Sigmoid colon (tissue), 7 donors: ENCODE results near the gene CD300C. TPM values are rescaled to one million over a fixed set of nuclear protein-coding genes. Genes with fewer than 3 reads are reported as not detected.
"Not testable (repeated sequence)": the region's sequence is repeated elsewhere in the genome, so short reads cannot be mapped to it uniquely, and the experiment has no call there.

Experiments
- DNase-seq: peaks from one replicate; pipeline ENCODE4 v3.0.0-alpha.2; 2019
- H3K27ac ChIP-seq, 4 donors: fragments of 200-600 bp; sonication (generic); one replicate each; pipeline ENCODE4 v1.5.1; 2016 to 2019; ENCODE audit warnings: mild to moderate bottlenecking in 1 of 4
- H3K27me3 ChIP-seq, 3 donors: fragments of 200-600 bp; sonication (generic); one replicate each; pipeline ENCODE4 v1.5.1; 2019; ENCODE audit warnings: mild to moderate bottlenecking in 1 of 3
- H3K36me3 ChIP-seq, 4 donors: fragments of 200-600 bp; sonication (generic); one replicate each; pipeline ENCODE4 v1.5.1; 2016 to 2019
- H3K4me1 ChIP-seq, 4 donors: fragments of 200-600 bp; sonication (generic); one replicate each; pipeline ENCODE4 v1.5.1; 2017 to 2019
- H3K4me3 ChIP-seq, 4 donors: fragments of 200-600 bp; sonication (generic); one replicate each; pipeline ENCODE4 v1.5.1; 2017 to 2019; ENCODE audit warnings: mild to moderate bottlenecking in 2 of 4, moderate library complexity in 1 of 4
- H3K9me3 ChIP-seq, 4 donors: fragments of 200-600 bp in 3 of 4; sonication (generic) in 3 of 4; one replicate each; pipeline versions ENCODE4 v1.5.1 to v1.6.1; 2013 to 2019
- CTCF ChIP-seq, 4 experiments: fragments of 450-650 bp in 3 of 4; fragments of 200-600 bp in 1 of 4; IDR thresholded peaks; one replicate each; pipeline ENCODE4 v1.5.1; 2016 to 2019; ENCODE audit warnings: antibody characterized with exemption in 4 of 4, mild to moderate bottlenecking in 3 of 4, moderate library complexity in 2 of 4
- EP300 ChIP-seq, 4 donors: sonication (generic); formaldehyde crosslinking; IDR thresholded peaks; one replicate each; pipeline ENCODE4 v1.6.1; 2017; ENCODE audit warnings: antibody characterized with exemption in 4 of 4
- POLR2A ChIP-seq, 2 donors: fragments of 450-650 bp; IDR thresholded peaks; one replicate each; pipeline ENCODE4 v1.6.1; 2016; ENCODE audit warnings: antibody characterized with exemption in 2 of 2, mild to moderate bottlenecking in 2 of 2, moderate library complexity in 2 of 2
- POLR2AphosphoS5 ChIP-seq, 4 donors: sonication (generic); formaldehyde crosslinking; IDR thresholded peaks; one replicate each; pipeline ENCODE4 v1.6.1; 2017; ENCODE audit warnings: antibody characterized with exemption in 4 of 4
- WGBS, 2 donors: extraction: QIAGEN DNeasy Blood & Tissue Kit; methylation state at CpG; one replicate each; pipeline ENCODE4 v1.1.7; 2013; 5-methylcytosine and 5-hydroxymethylcytosine counted together
- intact Hi-C: fragments of 100-400 bp; cut with DNase I; formaldehyde crosslinking; loops from one replicate; pipeline ENCODE4 v1.15.1; 2023
- polyA plus RNA-seq, 3 donors: library from polyadenylated mRNA; stranded (reverse); fragments of 200-250 nt; gene quantifications; one replicate each; pipeline ENCODE4 v1.2.3, GENCODE V29; 2013
- total RNA-seq, 4 donors: library from RNA; depleted of rRNA; stranded (reverse); fragments of >200 nt; gene quantifications; one replicate each; pipeline ENCODE4 v1.1.0, GENCODE V29; 2016
- donor health status: healthy with polysubstance abuse.
- donor health status: Bipolar disorder and iron deficiency.
- donor health status: healthy.

Gene CD300C
- total and polyA plus RNA-seq, 7 donors: 0.36 to 3.3 (median 1.1) TPM; not detected in 2

DNA sequence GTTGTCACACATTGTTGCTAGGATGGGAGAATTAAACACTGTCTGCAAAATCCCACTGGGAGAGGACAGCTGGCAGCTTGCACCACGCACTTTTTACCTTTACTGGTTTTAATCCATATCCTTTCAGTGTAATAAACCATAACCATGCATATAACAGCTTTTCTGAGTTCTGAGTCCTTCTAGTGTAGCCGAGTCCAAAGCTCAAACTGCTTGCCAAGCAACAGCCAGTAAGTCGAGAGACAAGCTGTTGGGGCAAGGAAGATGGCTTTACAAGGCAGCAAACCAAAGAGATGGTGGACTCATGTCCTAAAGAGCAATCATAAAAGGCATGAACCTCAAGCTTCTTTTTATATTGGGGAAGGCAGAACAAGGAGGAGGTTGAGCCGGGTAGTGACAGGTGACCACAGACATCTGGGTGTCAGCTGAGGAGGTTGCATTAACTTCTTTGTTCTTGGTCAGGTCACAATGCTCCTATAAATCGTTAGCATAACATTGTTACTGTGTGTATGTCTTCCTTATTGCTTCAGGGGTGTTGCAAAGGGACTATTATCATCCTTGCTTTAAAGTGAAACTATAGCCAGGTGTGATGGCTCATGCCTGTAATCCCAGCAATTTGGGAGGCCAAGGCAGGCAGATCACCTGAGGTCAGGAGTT lies 28.7 kb upstream of the CD300C start:
- Histone ChIP-seq H3K9me3 (no peaks in the 10 kb centered on the region), H3K27me3 (peaks cover 0 to 3% (median 0%) of the 10 kb centered on the region in 3 donors), H3K4me3 (no peak overlapping the region), H3K36me3 (no peaks in the 10 kb centered on the region), H3K27ac (no peak overlapping the region), H3K4me1 (no peaks in the 10 kb centered on the region)
- intact Hi-C loops: no loop called here
- TF ChIP-seq POLR2A (IDR thresholded peaks at IDR 0.05) (no peak), CTCF (IDR thresholded peaks at IDR 0.05) (no peak), POLR2AphosphoS5 (IDR thresholded peaks at IDR 0.05) (no peak), EP300 (IDR thresholded peaks at IDR 0.05) (no peak)
- 11 to 59% methylated on average over 5 of the region's 5 CpGs for WGBS, 2 donors
- no peak for DNase-seq

GRCh38 chr17:74573635-74574034 lies 27.7 kb upstream of the CD300C start:
- H3K4me1 ChIP-seq, H3K36me3 ChIP-seq, intact Hi-C loops, H3K4me3 ChIP-seq, H3K27me3 ChIP-seq, H3K9me3 ChIP-seq, H3K27ac ChIP-seq, DNase-seq: not testable (repeated sequence)

DNA sequence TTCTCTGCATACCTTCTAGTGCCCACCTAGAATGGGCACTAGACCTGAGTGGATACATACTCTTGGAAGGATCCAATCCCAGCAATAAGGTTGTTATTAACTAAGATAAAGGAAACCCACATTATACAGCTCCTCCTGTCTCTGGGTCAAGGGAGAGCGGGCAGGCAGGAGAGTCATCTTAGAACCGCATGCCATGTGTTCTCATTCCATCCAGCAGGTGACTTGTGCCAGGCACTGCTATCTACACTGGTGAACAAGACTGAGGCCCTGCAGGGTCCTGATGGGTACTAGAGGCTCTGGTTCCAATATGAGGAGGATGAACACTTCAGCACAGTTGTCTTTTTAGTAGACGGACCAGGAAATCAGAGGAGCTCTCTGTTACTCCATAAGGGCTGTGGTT lies 27.3 kb upstream of the CD300C start:
- 88 to 92% methylated on average over 3 of the region's 3 CpGs for WGBS, 2 donors
- Histone ChIP-seq H3K27me3 (no peaks in the 10 kb centered on the region), H3K36me3 (no peaks in the 10 kb centered on the region), H3K4me3 (no peak overlapping the region), H3K4me1 (no peaks in the 10 kb centered on the region), H3K9me3 (no peaks in the 10 kb centered on the region), H3K27ac (no peak overlapping the region)
- TF ChIP-seq POLR2AphosphoS5 (IDR thresholded peaks at IDR 0.05): no peak
- no peak for DNase-seq
- intact Hi-C loops: no loop called here

- Histone ChIP-seq H3K4me3 (no peak overlapping the region), H3K36me3 (no peaks in the 10 kb centered on the region), H3K9me3 (no peaks in the 10 kb centered on the region), H3K4me1 (no peaks in the 10 kb centered on the region), H3K27ac (no peak overlapping the region), H3K27me3 (no peaks in the 10 kb centered on the region)
- WGBS, 2 donors: 83 to 87% methylated on average over 4 of the region's 4 CpGs
- TF ChIP-seq CTCF (IDR thresholded peaks at IDR 0.05) (no peak), EP300 (IDR thresholded peaks at IDR 0.05) (no peak), POLR2A (IDR thresholded peaks at IDR 0.05) (no peak), POLR2AphosphoS5 (IDR thresholded peaks at IDR 0.05) (no peak)
- DNase-seq: no peak
- intact Hi-C loops: no loop called here
Observed at GRCh38 chr17:74571621-74572270, 25.8 kb upstream of the CD300C start.

DNA sequence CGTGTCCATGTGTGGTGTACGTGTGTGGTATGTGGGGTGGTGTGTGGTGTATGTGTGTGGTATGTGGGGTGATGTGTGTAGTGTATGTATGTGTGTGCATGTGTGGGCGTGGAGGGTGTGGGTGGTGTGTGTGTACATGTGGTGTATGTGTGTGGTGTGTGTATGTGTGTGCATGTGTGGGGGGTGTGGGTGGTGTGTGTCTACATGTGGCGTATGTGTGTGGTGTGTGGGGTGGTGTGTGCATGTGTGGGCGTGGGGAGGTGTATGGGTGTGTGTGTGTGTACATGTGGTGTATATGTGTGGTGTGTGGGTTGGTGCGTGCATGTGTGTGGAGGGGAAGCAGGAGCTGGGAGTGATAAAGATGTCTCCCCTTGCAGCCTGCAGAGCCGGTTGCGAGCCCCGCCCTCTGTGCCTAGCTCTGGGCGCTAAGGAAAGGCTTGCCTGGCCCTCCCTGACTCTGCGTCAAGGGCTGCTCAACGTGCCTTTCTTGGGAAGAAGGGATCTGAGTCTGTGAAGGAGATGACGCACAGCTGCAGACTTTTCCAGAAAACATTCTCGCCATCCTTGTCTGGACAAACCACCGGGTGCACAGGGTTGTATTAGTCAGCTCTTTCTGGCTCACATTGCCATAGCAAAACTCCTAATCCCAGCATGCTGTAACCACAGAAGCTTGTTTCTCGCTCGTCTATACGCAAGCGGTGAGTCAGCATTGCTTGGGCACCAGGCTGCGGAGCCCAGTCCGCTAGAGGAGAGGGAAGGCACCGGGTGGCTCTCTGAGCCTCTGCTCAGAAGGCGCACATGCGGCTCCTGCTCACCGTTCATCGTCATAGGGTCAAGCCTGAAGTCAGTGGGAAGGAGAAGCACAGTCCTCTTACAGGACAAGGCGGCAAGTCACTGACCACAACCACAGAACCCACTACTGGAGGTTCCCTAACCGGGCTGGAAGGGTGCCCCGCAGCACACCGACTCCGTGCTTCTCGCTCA lies 23.4 kb upstream of the CD300C start:
- Histone ChIP-seq H3K9me3 (no peaks in the 10 kb centered on the region), H3K27ac (no peak overlapping the region), H3K36me3 (no peaks in the 10 kb centered on the region), H3K27me3 (peaks cover 0 to 4% (median 0%) of the 10 kb centered on the region in 3 donors), H3K4me1 (no peaks in the 10 kb centered on the region), H3K4me3 (no peak overlapping the region)
- no peak for DNase-seq
- WGBS, 2 donors: 56 to 72% methylated on average over 32 of the region's 32 CpGs
- peak in 1 of 4 donors; percentile 51 for TF ChIP-seq POLR2AphosphoS5 (IDR thresholded peaks at IDR 0.05)
- TF ChIP-seq EP300 (IDR thresholded peaks at IDR 0.05): no peak
- no peak for TF ChIP-seq POLR2A (IDR thresholded peaks at IDR 0.05)
- no peak for TF ChIP-seq CTCF (IDR thresholded peaks at IDR 0.05)
- intact Hi-C loops: loop anchor here (10.0 kb wide), 1 partner anchor 165 kb away; the partner anchor contains the start of gene RAB37
